ENCODE results near the gene ABCB8. TPM values are rescaled to one million over a fixed set of nuclear protein-coding genes. Genes with fewer than 3 reads are reported as not detected.

ABCB8 gene
- total RNA-seq, 2 experiments from 2014 or later: 48.4 to 49.5 TPM

GRCh38 chr7:150999001-150999400, 29.2 kb upstream of the ABCB8 start:
- Mint-ChIP-seq H3K4me1 (ENCODE audit: low read depth) (peaks cover 33% of the 10 kb centered on the region), H3K36me3 (no peaks in the 10 kb centered on the region), H3K27me3 (no peaks in the 10 kb centered on the region), H3K4me3 (no peak overlapping the region), H3K9me3 (no peaks in the 10 kb centered on the region), H3K27ac (no peak overlapping the region)
- DNase-seq: no peak
- POLR2A ChIA-PET: no interaction called here
- CTCF ChIA-PET: interaction anchor here (0.9 kb wide), 1 partner anchor 13 kb away, joined by 3 read pairs; no protein-coding TSS in a partner anchor
- intact Hi-C loops (cut with micrococcal nuclease): no loop called here

GRCh38 chr7:150999497-151000230, 28.6 kb upstream of the ABCB8 start:
- no peak for DNase-seq
- CTCF ChIA-PET: no interaction called here
- no peak overlapping the region for H3K4me3 Mint-ChIP-seq
- no peaks in the 10 kb centered on the region for H3K27me3 Mint-ChIP-seq
- intact Hi-C loops (cut with micrococcal nuclease): no loop called here
- POLR2A ChIA-PET: no interaction called here
- peaks cover 29% of the 10 kb centered on the region for H3K4me1 Mint-ChIP-seq (ENCODE audit: low read depth)
- H3K27ac Mint-ChIP-seq: no peak overlapping the region
- no peaks in the 10 kb centered on the region for H3K36me3 Mint-ChIP-seq
- no peaks in the 10 kb centered on the region for H3K9me3 Mint-ChIP-seq

GRCh38 chr7:151000897-151001495, 27.3 kb upstream of the ABCB8 start:
- no peak overlapping the region for H3K27ac Mint-ChIP-seq
- H3K36me3 Mint-ChIP-seq: no peaks in the 10 kb centered on the region
- H3K27me3 Mint-ChIP-seq: no peaks in the 10 kb centered on the region
- no peaks in the 10 kb centered on the region for H3K9me3 Mint-ChIP-seq
- POLR2A ChIA-PET: no interaction called here
- CTCF ChIA-PET: interaction anchor here (0.8 kb wide), 1 partner anchor 15 kb away, joined by 3 read pairs; no protein-coding TSS in a partner anchor
- H3K4me1 Mint-ChIP-seq (ENCODE audit: low read depth): peaks cover 23% of the 10 kb centered on the region
- no peak for DNase-seq
- no peak overlapping the region for H3K4me3 Mint-ChIP-seq
- intact Hi-C loops (cut with micrococcal nuclease): no loop called here

- H3K4me3 Mint-ChIP-seq: no peak overlapping the region
- no peaks in the 10 kb centered on the region for H3K36me3 Mint-ChIP-seq
- intact Hi-C loops (cut with micrococcal nuclease): no loop called here
- CTCF ChIA-PET: interaction anchor here (0.8 kb wide), 1 partner anchor 15 kb away, joined by 3 read pairs; no protein-coding TSS in a partner anchor
- DNase-seq: no peak
- POLR2A ChIA-PET: no interaction called here
- H3K4me1 Mint-ChIP-seq (ENCODE audit: low read depth): peaks cover 20% of the 10 kb centered on the region
- H3K9me3 Mint-ChIP-seq: no peaks in the 10 kb centered on the region
- H3K27me3 Mint-ChIP-seq: no peaks in the 10 kb centered on the region
- no peak overlapping the region for H3K27ac Mint-ChIP-seq
Observed at GRCh38 chr7:151001546-151001945, 26.7 kb upstream of the ABCB8 start.

GRCh38 chr7:151003572-151003971, 24.7 kb upstream of the ABCB8 start:
- DNase-seq: no peak
- CTCF ChIA-PET: interaction anchor here (1.3 kb wide), 1 partner anchor 18 kb away, joined by 8 read pairs; no protein-coding TSS in a partner anchor
- intact Hi-C loops (cut with micrococcal nuclease): no loop called here
- Mint-ChIP-seq H3K27ac (no peak overlapping the region), H3K4me3 (no peak overlapping the region), H3K36me3 (no peaks in the 10 kb centered on the region), H3K4me1 (ENCODE audit: low read depth) (peaks cover 18% of the 10 kb centered on the region), H3K9me3 (no peaks in the 10 kb centered on the region), H3K27me3 (no peaks in the 10 kb centered on the region)
- POLR2A ChIA-PET: no interaction called here

GRCh38 chr7:151005566-151005965, 22.7 kb upstream of the ABCB8 start:
- H3K36me3 Mint-ChIP-seq: no peaks in the 10 kb centered on the region
- ChIA-PET CTCF (interaction anchor here (0.7 to 6.8 kb wide), 4 partner anchors 12 to 105 kb away, joined by 3 to 78 read pairs (median 20); no protein-coding TSS in a partner anchor), POLR2A (no interaction called here)
- no peak overlapping the region for H3K4me3 Mint-ChIP-seq
- DNase-seq: no peak
- H3K27ac Mint-ChIP-seq: no peak overlapping the region
- H3K27me3 Mint-ChIP-seq: no peaks in the 10 kb centered on the region
- H3K9me3 Mint-ChIP-seq: no peaks in the 10 kb centered on the region
- peaks cover 31% of the 10 kb centered on the region for H3K4me1 Mint-ChIP-seq (ENCODE audit: low read depth)
- intact Hi-C loops (cut with micrococcal nuclease): no loop called here

- H3K27ac Mint-ChIP-seq: no peak overlapping the region
- H3K27me3 Mint-ChIP-seq: no peaks in the 10 kb centered on the region
- H3K4me3 Mint-ChIP-seq: no peak overlapping the region
- H3K36me3 Mint-ChIP-seq: no peaks in the 10 kb centered on the region
- no peaks in the 10 kb centered on the region for H3K9me3 Mint-ChIP-seq
- H3K4me1 Mint-ChIP-seq (ENCODE audit: low read depth): peaks cover 41% of the 10 kb centered on the region
- CTCF ChIA-PET: interaction anchor here (0.7 to 6.8 kb wide), 7 partner anchors 11 to 109 kb away, joined by 3 to 78 read pairs (median 17); no protein-coding TSS in a partner anchor
- intact Hi-C loops (cut with micrococcal nuclease): no loop called here
- no peak for DNase-seq
- POLR2A ChIA-PET: interaction anchor here (1.5 kb wide), 1 partner anchor 12 kb away, joined by 7 read pairs; no protein-coding TSS in a partner anchor
Observed at GRCh38 chr7:151006590-151007300, 21.5 kb upstream of the ABCB8 start.

GRCh38 chr7:151007469-151007898, 20.8 kb upstream of the ABCB8 start:
- H3K4me1 Mint-ChIP-seq (ENCODE audit: low read depth): peaks cover 48% of the 10 kb centered on the region
- peak overlapping the region; percentile 71 for H3K4me3 Mint-ChIP-seq
- ChIA-PET CTCF (interaction anchor here (0.7 to 6.8 kb wide), 10 partner anchors 11 to 109 kb away, joined by 3 to 78 read pairs (median 16); partner anchors contain the start of gene ABCB8), POLR2A (interaction anchor here (1.5 to 1.7 kb wide), 2 partner anchors 10 to 11 kb away, joined by 5 to 7 read pairs; no protein-coding TSS in a partner anchor)
- H3K27ac Mint-ChIP-seq: peak overlapping the region; percentile 82
- H3K36me3 Mint-ChIP-seq: no peaks in the 10 kb centered on the region
- H3K9me3 Mint-ChIP-seq: no peaks in the 10 kb centered on the region
- H3K27me3 Mint-ChIP-seq: no peaks in the 10 kb centered on the region
- DNase-seq: no peak
- intact Hi-C loops (cut with micrococcal nuclease): no loop called here

GRCh38 chr7:151008143-151008510, 20.1 kb upstream of the ABCB8 start:
- H3K4me1 Mint-ChIP-seq (ENCODE audit: low read depth): peaks cover 55% of the 10 kb centered on the region
- no peaks in the 10 kb centered on the region for H3K9me3 Mint-ChIP-seq
- DNase-seq: no peak
- POLR2A ChIA-PET: interaction anchor here (1.0 to 1.7 kb wide), 3 partner anchors 10 to 114 kb away, joined by 3 to 7 read pairs (median 5); no protein-coding TSS in a partner anchor
- CTCF ChIA-PET: interaction anchor here (0.6 to 6.8 kb wide), 14 partner anchors 10 to 269 kb away, joined by 3 to 78 read pairs (median 6); partner anchors contain the start of gene ABCB8
- H3K4me3 Mint-ChIP-seq: peak overlapping the region; percentile 71
- H3K27me3 Mint-ChIP-seq: no peaks in the 10 kb centered on the region
- H3K27ac Mint-ChIP-seq: peak overlapping the region; percentile 82
- intact Hi-C loops (cut with micrococcal nuclease): loop anchor here (2.0 kb wide), 1 partner anchor 13 kb away; no protein-coding TSS in a partner anchor
- H3K36me3 Mint-ChIP-seq: no peaks in the 10 kb centered on the region

GRCh38 chr7:151008511-151009323, 19.5 kb upstream of the ABCB8 start:
- ChIA-PET CTCF (interaction anchor here (0.6 to 6.8 kb wide), 17 partner anchors 9 to 269 kb away, joined by 3 to 78 read pairs (median 5); partner anchors contain the start of gene ABCB8), POLR2A (interaction anchor here (1.0 to 1.7 kb wide), 4 partner anchors 10 to 114 kb away, joined by 3 to 7 read pairs (median 4); no protein-coding TSS in a partner anchor)
- H3K4me1 Mint-ChIP-seq (ENCODE audit: low read depth): peaks cover 57% of the 10 kb centered on the region
- H3K27ac Mint-ChIP-seq: peak overlapping the region; percentile 82
- no peaks in the 10 kb centered on the region for H3K36me3 Mint-ChIP-seq
- H3K27me3 Mint-ChIP-seq: no peaks in the 10 kb centered on the region
- DNase-seq: peak; percentile 82
- intact Hi-C loops (cut with micrococcal nuclease): loop anchor here (2.0 kb wide), 1 partner anchor 14 kb away; no protein-coding TSS in a partner anchor
- peak overlapping the region; percentile 71 for H3K4me3 Mint-ChIP-seq
- no peaks in the 10 kb centered on the region for H3K9me3 Mint-ChIP-seq
